Measurements from ENCODE around the gene ARID1A. TPM values are rescaled to one million over a fixed set of nuclear protein-coding genes. Genes with fewer than 3 reads are reported as not detected.

Gene ARID1A
- total RNA-seq, 1 experiment from 2014 or later: 60.5 TPM

GRCh38 chr1:26829184-26829911 is 133.5 kb downstream of the ARID1A start:
- Histone ChIP-seq H4K20me1 (ENCODE audit: insufficient read depth) (no peaks in the 10 kb centered on the region; the same call in 1 of the 2 replicates), H2AFZ (no peak overlapping the region), H3K9me3 (ENCODE audit: insufficient read depth, low read depth) (no peaks in the 10 kb centered on the region), H3K4me2 (no peak overlapping the region), H3K9me2 (ENCODE audit: insufficient read depth) (no peaks in the 10 kb centered on the region), H3F3A (ENCODE audit: insufficient read depth, low read depth) (peaks cover 16% of the 10 kb centered on the region), H3K79me2 (ENCODE audit: low read depth) (peaks cover 47% of the 10 kb centered on the region), H3K36me3 (ENCODE audit: low read depth) (peaks cover 5% of the 10 kb centered on the region; the same call in 1 of the 2 replicates), H3K4me3 (no peak overlapping the region), H3K27me3 (ENCODE audit: insufficient read depth, low read depth) (no peaks in the 10 kb centered on the region), H3K4me1 (replicated peaks; ENCODE audit: insufficient read depth) (peaks cover 25% of the 10 kb centered on the region), H3K27ac (no peak overlapping the region)
- ChIA-PET POLR2A (ENCODE audit: unreplicated experiment) (no interaction called here), CTCF (no interaction called here)
- no TSS peak for BruUV-seq (replicated peaks)
- intact Hi-C loops (cut with micrococcal nuclease; ENCODE audit: unreplicated experiment): no loop called here
- no peak for DNase-seq
- TF ChIP-seq EZH2 (IDR thresholded peaks at IDR 0.05; ENCODE audit: low read depth): no peak
- TF ChIP-seq, protein P1, sequence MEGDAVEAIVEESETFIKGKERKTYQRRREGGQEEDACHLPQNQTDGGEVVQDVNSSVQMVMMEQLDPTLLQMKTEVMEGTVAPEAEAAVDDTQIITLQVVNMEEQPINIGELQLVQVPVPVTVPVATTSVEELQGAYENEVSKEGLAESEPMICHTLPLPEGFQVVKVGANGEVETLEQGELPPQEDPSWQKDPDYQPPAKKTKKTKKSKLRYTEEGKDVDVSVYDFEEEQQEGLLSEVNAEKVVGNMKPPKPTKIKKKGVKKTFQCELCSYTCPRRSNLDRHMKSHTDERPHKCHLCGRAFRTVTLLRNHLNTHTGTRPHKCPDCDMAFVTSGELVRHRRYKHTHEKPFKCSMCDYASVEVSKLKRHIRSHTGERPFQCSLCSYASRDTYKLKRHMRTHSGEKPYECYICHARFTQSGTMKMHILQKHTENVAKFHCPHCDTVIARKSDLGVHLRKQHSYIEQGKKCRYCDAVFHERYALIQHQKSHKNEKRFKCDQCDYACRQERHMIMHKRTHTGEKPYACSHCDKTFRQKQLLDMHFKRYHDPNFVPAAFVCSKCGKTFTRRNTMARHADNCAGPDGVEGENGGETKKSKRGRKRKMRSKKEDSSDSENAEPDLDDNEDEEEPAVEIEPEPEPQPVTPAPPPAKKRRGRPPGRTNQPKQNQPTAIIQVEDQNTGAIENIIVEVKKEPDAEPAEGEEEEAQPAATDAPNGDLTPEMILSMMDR (conservative IDR thresholded peaks at IDR 0.05): no peak

GRCh38 chr1:26831059-26831458 is 135.2 kb downstream of the ARID1A start:
- ChIA-PET CTCF (no interaction called here), POLR2A (ENCODE audit: unreplicated experiment) (no interaction called here)
- intact Hi-C loops (cut with micrococcal nuclease; ENCODE audit: unreplicated experiment): no loop called here
- Histone ChIP-seq H3K4me1 (replicated peaks; ENCODE audit: insufficient read depth) (peaks cover 8% of the 10 kb centered on the region), H3K9me2 (ENCODE audit: insufficient read depth) (no peaks in the 10 kb centered on the region), H3K27me3 (ENCODE audit: insufficient read depth, low read depth) (no peaks in the 10 kb centered on the region), H3K4me2 (no peak overlapping the region), H2AFZ (no peak overlapping the region), H3F3A (ENCODE audit: insufficient read depth, low read depth) (no peaks in the 10 kb centered on the region), H3K36me3 (ENCODE audit: low read depth) (peaks cover 5% of the 10 kb centered on the region; the same call in 1 of the 2 replicates), H4K20me1 (ENCODE audit: insufficient read depth) (no peaks in the 10 kb centered on the region; the same call in 1 of the 2 replicates), H3K9me3 (ENCODE audit: insufficient read depth, low read depth) (no peaks in the 10 kb centered on the region), H3K4me3 (no peak overlapping the region), H3K79me2 (ENCODE audit: low read depth) (peaks cover 44% of the 10 kb centered on the region), H3K27ac (no peak overlapping the region)
- DNase-seq: no peak
- TF ChIP-seq, protein P1 (conservative IDR thresholded peaks at IDR 0.05): no peak
- TF ChIP-seq EZH2 (IDR thresholded peaks at IDR 0.05; ENCODE audit: low read depth): no peak
- BruUV-seq (replicated peaks): no TSS peak

Other genes with a start within 250 kb of the ARID1A start
- 515 and 629 TPM in 2 replicates for gene HMGN2, start 223.6 kb upstream of the ARID1A start, total RNA-seq (2021)
- gene RPS6KA1, start 166.3 kb upstream of the ARID1A start, total RNA-seq (2021): 60.5 and 68.5 TPM in 2 replicates
- 30.8 and 31.9 TPM in 2 replicates for gene PIGV, start 91.9 kb downstream of the ARID1A start, total RNA-seq (2021)
- 27.2 and 36.1 TPM in 2 replicates for gene ZDHHC18, start 130.7 kb downstream of the ARID1A start, total RNA-seq (2021)
- gene SFN, start 167.1 kb downstream of the ARID1A start, total RNA-seq (2021): 326 and 355 TPM in 2 replicates
- 23.8 and 30.6 TPM in 2 replicates for gene GPN2, start 194.3 kb downstream of the ARID1A start, total RNA-seq (2021)
- gene GPATCH3, start 204.5 kb downstream of the ARID1A start, total RNA-seq (2021): 13.1 and 16.7 TPM in 2 replicates
- gene NR0B2, start 218.0 kb downstream of the ARID1A start, total RNA-seq (2021): not detected in 2 replicates
- 93.6 and 104 TPM in 2 replicates for gene NUDC, start 225.7 kb downstream of the ARID1A start, total RNA-seq (2021)

Measured in PC-9 (cell line).